COLO668 (cell line): ENCODE measurements around the gene COPS8.

Source experiments
- DNase-seq: peaks from one replicate; lab custom pipeline; 2025; ENCODE audit not compliant: unreplicated experiment; lab: John Stamatoyannopoulos, UW

Gene COPS8

DNA sequence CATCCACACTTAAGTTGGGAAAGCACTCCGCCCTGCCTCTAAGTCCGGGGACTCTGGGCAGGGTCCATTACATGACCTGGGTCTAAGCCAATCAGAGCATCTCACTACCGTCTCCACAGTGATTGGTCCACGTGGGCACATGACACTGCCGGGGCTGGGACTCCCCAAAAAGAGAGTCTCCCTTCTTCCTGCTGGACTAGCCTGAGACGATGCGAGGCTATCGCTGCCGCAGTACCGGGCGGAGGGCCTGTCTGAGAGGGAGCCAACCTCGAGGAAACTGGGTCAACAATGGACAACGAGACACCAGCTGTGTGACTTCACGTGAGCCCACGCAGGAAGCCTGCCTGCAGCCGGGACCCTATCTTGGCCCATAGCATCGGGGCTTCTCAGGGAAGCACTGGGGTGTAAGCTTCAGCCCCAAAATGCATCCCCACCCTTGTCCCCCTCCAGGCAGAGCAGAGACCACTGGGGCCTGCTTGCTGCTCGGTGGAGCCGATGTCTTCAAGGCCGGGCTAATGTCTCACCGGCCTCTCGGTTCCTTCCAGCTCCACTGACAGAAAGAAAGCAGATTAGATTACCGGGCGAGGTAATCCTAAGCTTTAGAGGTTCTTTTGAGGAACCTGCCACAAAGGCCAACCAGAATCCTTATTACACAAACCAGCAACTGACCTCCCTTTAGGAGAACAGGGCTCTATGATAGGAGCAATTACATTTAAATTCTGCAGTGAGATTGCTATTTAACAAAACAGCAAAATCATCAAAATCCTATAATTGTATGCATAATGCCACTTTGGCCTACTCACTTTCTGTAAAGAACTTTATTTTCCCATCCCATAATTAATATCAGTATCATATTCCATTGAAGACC, 21.3 kb upstream of the COPS8 start:
- no peak for DNase-seq

DNA sequence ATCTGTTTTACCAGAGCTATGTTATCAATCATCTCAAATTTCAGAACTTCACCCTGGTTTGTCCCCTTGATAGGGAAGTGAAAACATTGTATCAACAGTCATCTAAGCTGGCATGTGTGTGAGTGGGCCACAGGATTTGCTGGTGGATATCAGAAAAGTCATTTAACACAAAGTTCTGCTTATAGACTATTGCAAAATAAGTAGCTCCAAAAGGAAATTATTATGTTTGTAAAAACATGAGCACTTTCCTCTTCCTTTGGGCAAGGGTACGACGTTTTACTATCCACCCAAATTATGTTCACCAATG, 20.7 kb upstream of the COPS8 start:
- no peak for DNase-seq

DNA sequence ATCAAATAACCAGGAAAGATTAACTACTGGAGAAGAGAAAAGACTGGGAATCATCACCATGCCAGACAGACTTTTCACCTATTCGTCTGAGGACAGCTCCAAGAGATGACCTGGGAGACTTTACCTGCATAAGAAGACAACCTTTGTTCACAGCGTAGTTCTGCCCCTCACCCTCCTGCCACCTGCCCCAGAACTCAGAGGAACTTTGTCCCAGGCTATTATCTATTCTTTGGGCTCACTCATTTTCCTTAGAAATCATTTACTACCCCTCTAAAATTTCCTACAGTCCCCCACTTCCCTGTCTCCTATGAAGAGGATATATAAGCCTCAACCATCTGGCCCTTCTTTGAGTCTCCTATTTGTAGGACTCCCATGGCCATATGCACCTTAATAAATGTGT, 19.3 kb upstream of the COPS8 start:
- no peak for DNase-seq

DNA sequence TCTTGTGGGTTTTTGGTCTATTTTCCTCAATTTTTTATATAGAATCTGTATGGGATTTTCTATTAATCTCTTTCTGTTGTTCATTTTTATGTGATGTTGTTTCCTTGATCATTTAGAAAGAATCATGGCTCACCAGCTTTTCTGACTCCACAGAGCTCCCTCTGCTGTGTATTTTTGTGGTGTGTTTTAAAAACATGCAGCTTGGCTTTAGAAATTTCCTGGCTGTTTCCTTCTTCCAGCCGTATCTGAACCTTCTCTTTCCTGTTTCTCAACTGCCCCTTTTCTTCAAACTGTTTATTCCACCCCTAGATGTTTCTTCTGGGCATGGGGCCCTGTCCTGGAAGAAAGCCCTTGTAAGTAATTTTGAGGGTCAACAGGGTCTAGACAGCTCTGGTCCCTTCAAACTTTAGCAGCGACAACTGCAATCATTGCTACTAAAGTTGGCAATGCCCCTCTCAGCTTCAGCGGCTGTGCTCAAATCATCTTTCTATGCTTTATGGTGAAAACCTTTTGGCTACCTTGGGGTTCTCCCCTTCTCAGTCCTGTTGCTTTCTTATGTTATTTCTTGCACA, 17.6 kb upstream of the COPS8 start:
- DNase-seq: no peak

DNA sequence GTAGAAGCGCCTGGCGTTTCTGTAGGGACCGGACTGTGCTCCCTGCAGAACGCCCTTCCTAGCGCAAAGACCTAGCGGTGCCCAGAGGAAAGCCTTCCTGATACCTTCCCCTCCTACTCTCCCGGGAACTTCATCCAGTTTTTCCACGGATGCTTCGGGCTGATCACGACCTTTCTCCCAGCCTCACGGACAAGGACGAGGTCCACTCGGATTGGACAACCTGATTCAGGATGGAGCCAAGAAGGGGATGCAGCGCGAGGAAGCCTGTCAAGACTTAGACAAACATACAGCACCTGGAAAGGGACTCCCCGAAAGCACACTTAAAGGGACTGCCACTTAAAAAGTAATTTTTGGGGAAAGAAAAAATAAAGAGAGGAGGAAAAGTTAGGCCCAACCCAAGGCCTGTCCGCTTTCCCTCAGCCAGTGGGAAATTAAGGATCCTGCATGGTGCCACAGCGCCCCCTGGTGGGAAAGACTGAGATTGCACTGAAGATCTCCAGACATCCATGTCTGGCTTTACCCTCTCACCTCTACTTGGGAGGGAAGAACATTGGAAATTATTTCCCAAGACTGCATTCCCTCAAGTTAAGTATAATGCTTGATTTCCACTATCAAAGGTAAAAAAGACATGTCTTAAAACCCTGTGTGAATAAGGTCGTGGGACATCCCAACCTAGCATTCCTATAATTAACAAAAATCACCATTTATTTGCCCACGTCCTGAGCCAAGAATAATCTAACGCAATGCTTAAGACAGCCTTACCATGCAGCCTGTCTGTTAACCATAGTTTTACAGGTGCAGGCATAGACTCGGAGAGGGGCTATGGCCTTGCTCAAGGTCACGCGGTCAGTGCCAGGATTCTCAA, 13.4 kb upstream of the COPS8 start:
- peak; percentile 64 for DNase-seq

DNA sequence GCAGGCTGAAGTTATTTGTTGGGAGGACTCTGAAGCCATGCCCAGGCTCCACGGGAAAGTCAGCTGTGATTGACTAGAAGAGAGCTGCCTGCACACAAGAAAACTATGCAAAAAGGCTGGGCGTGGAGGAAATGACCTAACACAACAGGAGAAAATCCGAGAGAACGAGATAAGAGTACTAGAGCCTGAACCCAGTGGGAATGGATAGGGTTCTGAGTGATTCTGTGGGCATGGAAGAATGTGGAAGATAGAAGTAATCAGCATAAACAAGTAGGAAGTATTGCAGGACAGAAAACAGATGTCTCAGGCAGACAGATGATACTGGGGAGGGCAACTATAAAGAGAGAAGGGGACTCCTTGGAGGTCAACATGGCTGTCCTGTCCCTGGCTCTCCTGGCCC, 12.1 kb upstream of the COPS8 start:
- no peak for DNase-seq

DNA sequence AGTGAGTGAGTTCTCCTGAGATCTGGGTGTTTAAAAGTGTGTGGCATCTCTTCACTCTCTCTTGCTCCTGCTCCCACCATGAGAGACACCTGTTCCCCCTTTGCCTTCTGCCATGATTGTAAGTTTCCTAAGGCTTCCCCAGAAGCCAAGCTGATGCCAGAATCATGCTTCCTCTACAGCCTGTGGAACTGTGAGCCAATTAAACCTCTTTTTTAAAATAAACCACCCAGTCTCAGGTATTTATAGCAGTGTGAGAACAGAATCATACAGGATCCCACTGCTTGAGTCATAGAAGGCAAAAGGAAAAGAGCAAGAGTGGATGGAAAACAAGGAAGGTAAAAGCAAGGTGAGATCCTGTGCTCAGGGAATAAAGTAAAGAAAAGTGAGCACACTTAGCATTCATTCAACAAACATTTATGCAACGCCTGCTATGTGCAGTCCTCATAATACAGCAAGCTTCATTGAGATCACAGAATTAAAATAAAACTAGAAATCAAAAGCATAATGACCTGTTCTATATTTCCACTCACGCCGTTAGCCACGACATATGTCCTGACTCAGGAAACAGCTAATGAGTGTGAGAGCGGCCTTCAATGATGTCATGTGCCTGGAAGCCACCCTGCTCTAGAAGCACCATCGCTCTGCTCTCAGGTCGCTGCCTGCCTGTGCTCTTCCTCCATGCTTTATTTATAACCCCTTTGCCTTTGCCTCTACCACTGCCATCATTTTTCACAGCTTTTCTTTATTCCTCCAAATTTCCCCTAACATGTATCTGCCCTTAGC, 11.3 kb upstream of the COPS8 start:
- no peak for DNase-seq

DNA sequence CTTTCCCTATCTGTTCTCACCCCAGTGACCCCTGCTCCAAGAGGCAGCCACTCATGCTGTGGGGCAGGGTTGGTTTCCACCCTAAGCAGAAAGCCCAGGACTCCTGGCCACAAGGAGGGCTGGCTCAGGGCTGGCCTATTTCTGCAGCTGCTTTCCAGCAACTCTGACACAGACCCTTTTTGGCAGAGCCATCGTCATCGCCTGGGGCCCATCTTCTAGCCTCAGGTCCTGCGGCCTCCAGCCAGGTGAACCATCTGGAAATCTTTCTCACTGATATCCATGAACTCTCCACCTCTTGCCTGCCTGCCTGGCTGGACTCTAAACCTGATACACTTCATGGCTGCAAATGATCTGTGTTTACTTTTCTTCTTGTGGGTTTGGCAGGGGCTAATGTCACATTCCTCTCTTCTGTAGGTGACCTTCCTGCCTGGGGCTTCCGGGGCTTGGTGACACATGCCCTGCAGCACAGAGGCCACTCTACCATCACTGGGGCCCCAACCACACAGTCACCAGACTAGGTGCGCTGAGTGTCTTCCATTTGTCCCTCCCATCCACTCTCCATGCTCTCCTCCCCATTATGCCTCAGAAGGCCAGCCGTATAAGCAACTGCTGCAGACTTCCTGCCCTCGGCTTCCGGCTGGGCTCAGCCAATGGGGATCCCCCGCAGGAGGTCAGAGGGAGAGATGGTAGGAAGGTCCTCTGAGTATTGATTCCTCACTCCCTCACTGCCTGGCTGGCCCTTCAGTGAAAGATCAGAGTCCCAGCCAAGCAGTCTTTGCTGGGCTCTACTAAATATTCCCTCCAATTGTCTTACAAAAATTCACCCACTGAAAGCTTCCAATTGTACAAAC, 9.7 kb upstream of the COPS8 start:
- peak; percentile 51 for DNase-seq

DNA sequence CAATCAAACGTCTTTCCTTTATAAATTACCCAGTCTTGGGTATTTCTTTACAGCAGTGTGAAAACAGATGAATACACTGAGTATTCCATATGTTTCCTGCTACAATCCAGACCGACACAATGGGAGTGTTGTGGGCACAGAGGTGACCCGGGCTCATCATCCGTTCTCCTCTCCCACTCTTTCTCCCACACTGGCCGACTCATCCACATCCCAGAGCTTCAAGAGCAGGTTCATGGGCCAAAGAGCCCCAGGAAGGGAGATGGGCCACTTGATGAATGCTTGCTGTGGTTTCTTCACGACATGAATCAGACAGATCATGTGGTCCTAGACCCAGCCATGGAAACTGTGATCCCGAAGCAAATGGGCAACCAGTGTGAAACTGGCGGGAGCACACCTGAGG, 4.1 kb upstream of the COPS8 start:
- no peak for DNase-seq

DNA sequence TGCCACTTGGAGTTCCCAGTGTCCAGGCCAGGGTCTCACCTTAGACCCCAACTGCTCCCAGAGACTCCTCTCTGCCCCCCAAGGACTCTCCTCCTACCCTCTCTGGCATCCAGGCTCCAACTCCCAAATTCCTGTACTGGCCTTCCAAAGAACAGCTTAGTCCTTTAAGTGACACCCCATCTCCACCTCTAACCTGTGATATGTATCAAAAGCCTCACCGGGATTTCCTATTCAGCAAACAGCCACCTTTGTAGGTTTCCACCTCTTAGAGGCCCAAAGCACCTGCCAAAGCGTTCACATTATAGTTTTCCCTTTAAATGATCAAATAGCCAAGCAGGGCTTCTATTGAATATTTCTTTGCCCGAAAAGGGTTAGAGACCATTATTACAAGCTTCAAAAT, 2.7 kb upstream of the COPS8 start:
- no peak for DNase-seq

DNA sequence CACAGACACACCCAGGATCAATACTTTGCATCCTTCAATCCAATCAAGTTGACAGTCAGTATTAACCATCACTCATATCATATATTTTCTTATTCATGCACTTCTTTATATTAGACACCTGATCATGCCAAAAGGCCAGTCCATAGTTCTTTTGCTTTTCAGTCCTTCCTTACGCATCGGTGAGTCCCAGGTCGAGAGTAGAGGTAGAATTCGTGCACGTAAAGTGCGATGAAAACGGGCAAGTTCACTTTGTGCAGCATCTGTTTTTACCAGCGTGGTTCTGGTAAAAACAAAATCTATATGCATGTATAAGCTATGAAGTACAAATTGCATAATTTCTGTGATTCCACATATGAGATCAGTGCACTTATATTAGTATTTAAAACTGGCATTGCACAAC, 1.2 kb upstream of the COPS8 start:
- no peak for DNase-seq

DNA sequence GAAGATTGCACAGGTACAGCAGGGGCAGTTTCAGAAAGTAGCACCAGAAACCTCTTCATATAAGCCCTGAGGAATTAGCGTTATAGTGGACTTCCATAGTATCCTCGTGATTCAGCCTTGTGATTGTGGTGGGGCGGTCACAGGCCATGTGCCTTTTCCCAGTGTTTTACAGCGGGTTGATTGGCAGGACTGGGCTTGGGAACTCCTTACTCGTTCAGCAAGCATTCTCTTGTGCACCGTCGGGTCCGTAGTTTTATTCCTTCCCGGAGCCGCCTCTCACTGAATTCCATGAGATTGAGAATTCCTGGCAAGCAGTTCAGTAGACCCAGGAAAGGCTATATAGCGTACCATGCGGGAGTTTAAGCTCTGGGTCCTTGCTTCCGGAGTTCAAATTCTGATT, 5.2 kb downstream of the COPS8 start:
- DNase-seq: no peak

DNA sequence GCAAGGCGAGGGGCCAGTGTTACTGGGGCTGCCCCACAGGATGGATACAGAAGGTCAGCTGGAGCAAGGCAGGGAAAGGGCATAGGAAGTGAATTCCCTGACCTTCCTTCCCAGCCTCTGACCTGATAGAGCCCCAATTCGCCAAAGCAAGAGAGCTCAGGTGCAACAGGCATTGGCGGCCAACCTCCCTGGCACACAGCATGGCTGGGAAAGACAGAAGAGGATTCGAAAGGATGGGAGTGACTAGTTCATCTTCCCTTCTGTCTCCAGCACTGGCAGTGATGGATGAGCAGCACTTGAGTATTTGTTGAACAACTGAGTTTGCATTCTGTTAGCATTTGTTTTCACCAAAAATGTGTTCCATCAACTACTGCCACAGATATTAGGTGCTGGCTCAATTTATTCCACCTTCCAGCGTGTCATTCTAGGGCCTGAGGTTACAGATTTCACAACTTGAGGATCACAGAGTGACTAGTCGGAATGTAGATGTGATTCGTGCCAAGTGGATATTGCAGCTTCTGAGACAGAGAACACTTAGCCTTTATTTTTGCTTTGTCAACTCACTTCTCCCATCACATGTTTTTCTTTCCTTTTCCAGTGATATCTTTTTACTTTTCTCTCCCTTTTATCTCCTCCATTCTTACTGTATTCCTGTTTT, 6.2 kb downstream of the COPS8 start:
- DNase-seq: no peak

DNA sequence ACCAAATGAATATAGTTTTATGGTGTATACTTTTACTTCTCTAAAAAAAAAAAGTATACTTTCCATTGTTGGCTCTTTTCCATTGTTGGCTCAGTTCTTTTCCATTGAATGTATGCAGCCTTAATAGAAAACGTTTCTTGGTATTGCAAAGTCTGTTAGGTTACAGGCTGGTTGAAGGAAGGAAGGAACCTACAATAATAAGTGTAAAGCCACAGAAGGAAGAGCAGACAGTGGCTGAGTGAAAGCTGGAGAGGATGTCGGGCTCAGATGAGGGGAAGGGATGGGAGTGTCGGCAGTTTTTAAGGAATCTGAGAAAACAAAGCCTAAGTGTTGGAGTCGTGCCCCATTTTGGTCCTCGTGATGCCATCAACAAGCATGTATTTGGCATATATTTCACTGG, 6.8 kb downstream of the COPS8 start:
- no peak for DNase-seq

DNA sequence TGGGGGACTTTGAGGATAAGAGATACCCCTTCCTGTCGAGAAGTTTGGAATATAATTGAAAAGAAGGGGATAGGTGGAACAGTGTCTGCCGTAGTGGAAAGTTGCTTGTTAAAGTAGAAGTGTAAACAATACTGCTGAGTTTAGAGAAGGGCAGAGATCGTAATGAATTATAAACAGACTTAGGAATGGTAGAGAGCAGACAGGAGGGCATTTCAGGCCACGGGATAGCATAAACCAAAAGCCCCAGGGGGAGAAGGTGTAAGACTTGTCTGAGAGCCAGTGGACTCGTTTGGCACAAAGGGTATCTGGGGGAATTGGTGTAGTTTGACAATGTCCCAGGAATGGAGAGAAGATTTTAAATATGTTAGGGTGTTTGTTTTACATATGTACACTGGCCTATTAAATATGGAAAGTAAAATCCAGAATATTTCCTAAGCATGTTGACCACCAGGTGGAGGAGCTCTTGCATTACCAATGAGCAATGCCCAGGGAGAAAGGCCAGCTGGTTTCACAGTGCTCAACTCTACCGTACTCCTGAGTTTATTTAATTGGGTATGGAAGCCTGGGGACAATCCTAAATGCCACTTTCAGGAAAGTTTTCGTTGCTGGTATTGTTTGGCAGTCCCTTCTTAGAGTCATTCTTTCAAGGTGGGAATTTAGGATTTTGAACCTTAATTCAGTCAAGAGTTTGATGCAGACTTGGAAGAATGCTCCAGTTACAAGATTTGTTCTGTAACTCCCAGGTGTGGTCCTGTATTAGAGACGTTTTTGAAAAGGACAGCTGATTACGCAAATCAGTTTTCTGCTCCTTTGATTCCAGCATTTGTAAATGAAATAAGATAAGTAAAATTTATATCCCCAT, 7.5 kb downstream of the COPS8 start:
- no peak for DNase-seq

DNA sequence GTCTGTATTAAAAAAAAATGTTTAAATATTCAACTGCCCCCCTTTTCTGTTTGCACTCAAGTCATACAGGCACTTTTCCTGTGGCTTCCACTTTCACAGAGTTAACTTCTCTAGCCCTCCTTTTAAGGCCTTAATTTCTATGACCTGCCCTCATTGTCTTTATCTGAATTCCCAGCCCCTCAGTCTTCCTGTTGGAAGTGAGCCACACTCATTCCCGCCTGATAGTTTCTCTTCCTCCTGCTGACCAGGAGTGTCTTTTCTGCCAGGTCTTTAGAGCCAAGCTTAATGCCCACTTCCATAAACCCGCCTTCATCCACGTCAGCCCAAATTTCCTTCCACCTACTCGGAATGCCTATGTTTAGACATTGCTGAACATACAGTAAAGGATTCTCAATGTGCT, 10.5 kb downstream of the COPS8 start:
- DNase-seq: no peak

DNA sequence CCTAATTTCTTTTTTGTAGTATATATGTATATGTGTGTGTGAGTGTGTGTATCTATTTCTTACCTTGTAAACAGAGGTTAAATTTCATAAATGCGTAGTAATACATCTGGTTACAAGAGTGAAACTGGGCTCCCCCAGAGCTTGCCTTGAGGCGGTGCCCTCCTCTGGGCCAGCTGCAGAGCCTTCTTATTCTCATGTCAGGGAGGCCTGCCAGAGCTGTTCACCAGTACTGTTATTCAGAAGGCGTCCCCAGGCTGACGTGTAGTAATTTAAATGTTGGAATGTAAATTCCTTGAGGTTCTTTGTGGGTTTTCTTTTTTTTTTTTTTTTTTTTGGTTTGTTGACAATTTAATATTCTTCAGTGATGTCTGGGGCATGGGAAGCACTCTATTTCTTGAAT, 11.2 kb downstream of the COPS8 start:
- no peak for DNase-seq

DNA sequence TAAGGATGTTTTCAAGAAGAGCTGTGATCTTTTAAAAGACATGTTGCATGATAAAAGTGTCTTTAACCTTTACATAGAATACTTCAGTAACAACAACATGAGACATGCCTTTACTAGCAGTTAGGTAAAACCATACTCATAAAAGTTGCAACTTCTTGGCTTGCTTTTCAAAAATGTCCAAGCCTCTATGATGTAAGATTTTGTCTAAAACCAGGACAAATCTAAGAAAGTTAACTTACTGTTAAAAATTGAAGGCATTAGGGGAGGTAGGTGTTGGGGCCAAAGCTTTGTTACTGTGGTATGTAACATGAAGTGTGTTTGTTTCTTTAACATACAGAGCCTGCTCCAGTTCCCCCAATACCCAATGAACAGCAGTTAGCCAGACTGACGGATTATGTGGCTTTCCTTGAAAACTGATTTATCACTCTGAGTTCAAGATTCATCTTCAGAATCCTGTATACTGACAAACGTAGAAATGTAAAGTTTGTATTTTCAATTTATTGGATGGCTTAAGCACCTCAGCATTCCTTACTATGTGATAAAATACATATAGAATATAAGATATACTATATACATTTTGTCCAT, 11.7 kb downstream of the COPS8 start:
- no peak for DNase-seq
